Prostate gland (tissue), 2 donors: ENCODE data around the gene FCHO1.

ENCODE experiments used
- POLR2A ChIP-seq: fragments of 450-650 bp; IDR thresholded peaks from one replicate; pipeline ENCODE4 v1.6.1; 2016; ENCODE audit warnings: antibody characterized with exemption, mild to moderate bottlenecking
- POLR2AphosphoS5 ChIP-seq: sonication (generic); formaldehyde crosslinking; IDR thresholded peaks from one replicate; pipeline ENCODE4 v1.6.1; 2017; ENCODE audit warnings: antibody characterized with exemption
- TF ChIP-seq, protein P1 (sequence below), 4 experiments: fragments of 200-600 bp in 2 of 4; fragments of 450-650 bp in 2 of 4; sonication (generic) in 2 of 4; IDR thresholded peaks; 1 replicate in 3 of 4; 2 replicates in 1 of 4; pipeline ENCODE4 v1.5.1; 2016 to 2019; ENCODE audit warnings: antibody characterized with exemption in 4 of 4, mild to moderate bottlenecking in 2 of 4, moderate library complexity in 2 of 4

DNA sequence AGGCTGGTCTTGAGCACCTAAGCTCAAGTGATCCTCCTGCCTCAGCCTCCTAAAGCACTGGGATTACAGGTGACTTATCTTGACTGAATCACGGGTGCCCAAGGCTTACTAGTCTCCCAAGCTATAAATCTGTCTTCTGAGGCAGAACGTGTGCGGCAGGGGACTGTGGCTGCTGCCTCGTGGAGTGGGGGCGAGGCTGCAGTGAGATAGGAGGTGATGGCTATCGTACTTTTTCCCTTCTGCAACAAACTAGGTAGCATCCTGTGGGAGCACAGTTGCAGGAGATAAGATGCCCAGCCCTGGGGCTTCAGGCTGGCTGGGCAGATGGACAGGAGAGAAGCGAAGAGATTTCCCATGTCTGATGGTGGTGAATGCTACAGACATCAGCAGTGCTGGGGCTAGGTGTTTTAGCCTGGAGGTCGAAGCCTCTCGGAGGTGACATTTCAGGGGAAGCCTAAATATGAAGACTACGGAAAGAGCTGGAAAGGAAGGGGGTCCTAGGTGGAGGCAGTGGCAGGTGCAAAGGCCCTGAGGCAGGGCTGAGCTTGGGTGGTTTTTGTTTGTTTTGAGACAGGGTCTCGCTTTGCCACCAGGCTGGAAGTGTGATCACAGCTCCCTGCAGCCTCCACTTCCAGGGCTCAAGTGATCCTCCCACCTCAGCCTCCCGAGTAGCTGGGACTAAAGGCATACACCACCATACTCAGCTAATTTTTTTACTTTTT lies 51.0 kb downstream of the FCHO1 start:
- TF ChIP-seq POLR2AphosphoS5 (no peak), POLR2A (no peak)
- TF ChIP-seq, protein P1, sequence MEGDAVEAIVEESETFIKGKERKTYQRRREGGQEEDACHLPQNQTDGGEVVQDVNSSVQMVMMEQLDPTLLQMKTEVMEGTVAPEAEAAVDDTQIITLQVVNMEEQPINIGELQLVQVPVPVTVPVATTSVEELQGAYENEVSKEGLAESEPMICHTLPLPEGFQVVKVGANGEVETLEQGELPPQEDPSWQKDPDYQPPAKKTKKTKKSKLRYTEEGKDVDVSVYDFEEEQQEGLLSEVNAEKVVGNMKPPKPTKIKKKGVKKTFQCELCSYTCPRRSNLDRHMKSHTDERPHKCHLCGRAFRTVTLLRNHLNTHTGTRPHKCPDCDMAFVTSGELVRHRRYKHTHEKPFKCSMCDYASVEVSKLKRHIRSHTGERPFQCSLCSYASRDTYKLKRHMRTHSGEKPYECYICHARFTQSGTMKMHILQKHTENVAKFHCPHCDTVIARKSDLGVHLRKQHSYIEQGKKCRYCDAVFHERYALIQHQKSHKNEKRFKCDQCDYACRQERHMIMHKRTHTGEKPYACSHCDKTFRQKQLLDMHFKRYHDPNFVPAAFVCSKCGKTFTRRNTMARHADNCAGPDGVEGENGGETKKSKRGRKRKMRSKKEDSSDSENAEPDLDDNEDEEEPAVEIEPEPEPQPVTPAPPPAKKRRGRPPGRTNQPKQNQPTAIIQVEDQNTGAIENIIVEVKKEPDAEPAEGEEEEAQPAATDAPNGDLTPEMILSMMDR (IDR thresholded peaks at IDR 0.05) = no peak
